Measurements from ENCODE around the gene ZNF263.

DNA sequence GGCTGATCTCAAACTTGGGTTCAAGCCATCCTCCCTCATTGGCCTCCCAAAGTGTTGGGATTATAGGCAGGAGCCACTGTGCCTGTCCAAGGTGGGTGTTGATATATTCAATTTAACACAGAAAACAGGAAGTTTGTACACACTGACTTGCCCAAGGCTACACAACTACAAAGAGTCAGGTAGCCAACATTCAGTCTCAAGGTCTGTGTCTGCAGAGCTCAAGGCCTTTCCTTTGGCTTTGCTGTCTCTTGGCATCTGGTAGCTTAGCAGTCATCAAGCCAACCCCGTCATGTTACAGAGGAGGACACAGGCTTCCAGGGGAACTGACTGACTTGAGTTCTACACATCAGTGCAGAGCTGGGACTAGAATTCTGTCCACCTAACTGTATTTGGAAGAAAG, 15.0 kb upstream of the ZNF263 start:
- TF ChIP-seq, protein P1, sequence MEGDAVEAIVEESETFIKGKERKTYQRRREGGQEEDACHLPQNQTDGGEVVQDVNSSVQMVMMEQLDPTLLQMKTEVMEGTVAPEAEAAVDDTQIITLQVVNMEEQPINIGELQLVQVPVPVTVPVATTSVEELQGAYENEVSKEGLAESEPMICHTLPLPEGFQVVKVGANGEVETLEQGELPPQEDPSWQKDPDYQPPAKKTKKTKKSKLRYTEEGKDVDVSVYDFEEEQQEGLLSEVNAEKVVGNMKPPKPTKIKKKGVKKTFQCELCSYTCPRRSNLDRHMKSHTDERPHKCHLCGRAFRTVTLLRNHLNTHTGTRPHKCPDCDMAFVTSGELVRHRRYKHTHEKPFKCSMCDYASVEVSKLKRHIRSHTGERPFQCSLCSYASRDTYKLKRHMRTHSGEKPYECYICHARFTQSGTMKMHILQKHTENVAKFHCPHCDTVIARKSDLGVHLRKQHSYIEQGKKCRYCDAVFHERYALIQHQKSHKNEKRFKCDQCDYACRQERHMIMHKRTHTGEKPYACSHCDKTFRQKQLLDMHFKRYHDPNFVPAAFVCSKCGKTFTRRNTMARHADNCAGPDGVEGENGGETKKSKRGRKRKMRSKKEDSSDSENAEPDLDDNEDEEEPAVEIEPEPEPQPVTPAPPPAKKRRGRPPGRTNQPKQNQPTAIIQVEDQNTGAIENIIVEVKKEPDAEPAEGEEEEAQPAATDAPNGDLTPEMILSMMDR (IDR thresholded peaks at IDR 0.05): no peak
- no peak for TF ChIP-seq POLR2A (IDR thresholded peaks at IDR 0.05)

Measured in right lobe of liver (tissue), 4 donors.